HEK293 (cell line): ENCODE measurements around the gene SLC38A8.
A peak's percentile ranks its signal among the peaks of the same experiment; 100 is the strongest.

Source experiments
- CTCF ChIA-PET: fragments of 350-600 bp; formaldehyde crosslinking; extraction: SDS; loops from one replicate; lab custom pipeline; 2021; ENCODE audit warnings: antibody characterized with exemption; lab: Yijun Ruan, JAX
- POLR2A ChIA-PET: fragments of 300-600 bp; formaldehyde crosslinking; extraction: SDS; loops from one replicate; lab custom pipeline; 2020; ENCODE audit warnings: antibody characterized with exemption, inconsistent platforms; lab: Yijun Ruan, JAX
- H3K27ac ChIP-seq: fragments of 200-500 bp; sonication (Bioruptor generic); 2 replicates; pipeline ENCODE4 v1.5.1; 2014; ENCODE audit warnings: low read depth, low read length, control low read depth, inconsistent platforms; ENCODE audit errors: extremely low read depth
- H3K36me3 ChIP-seq, 2 experiments: fragments of 200-500 bp in 1 of 2; sonication (Bioruptor generic) in 1 of 2; 1 replicate in 1 of 2; 2 replicates in 1 of 2; pipeline ENCODE4 v1.5.1; 2014 to 2017; ENCODE audit warnings: inconsistent platforms in 2 of 2, low read length in 2 of 2; ENCODE audit not compliant: control insufficient read depth in 2 of 2, insufficient read depth in 1 of 2
- H3K4me1 ChIP-seq: fragments of 200-500 bp; sonication (Bioruptor generic); 2 replicates; pipeline ENCODE4 v1.5.1; 2014; ENCODE audit warnings: mild to moderate bottlenecking, low read length, inconsistent platforms; ENCODE audit not compliant: control insufficient read depth, insufficient read depth
- H3K4me3 ChIP-seq: 2 replicates; pipeline ENCODE4 v1.5.1; 2011; ENCODE audit warnings: low read depth, mild to moderate bottlenecking, control low read depth, low read length, moderate library complexity
- H3K9me3 ChIP-seq: fragments of 200-500 bp; sonication (Bioruptor generic); 2 replicates; pipeline ENCODE4 v1.5.1; 2014; ENCODE audit warnings: low read depth, low read length, inconsistent platforms; ENCODE audit not compliant: control insufficient read depth, insufficient read depth
- KLF8 ChIP-seq: fragments of 450-650 bp; formaldehyde crosslinking; IDR thresholded peaks from 2 replicates; pipeline ENCODE4 v1.5.1; 2016; ENCODE audit warnings: missing biosample characterization, missing genetic modification characterization
- MEIS1 ChIP-seq: sonication (generic); formaldehyde crosslinking; IDR thresholded peaks from 2 replicates; pipeline ENCODE4 v1.8.1; 2022; ENCODE audit warnings: missing genetic modification reagents, mild to moderate bottlenecking, borderline replicate concordance
- ZNF10 ChIP-seq: fragments of 450-650 bp; formaldehyde crosslinking; IDR thresholded peaks from 2 replicates; pipeline ENCODE4 v1.5.1; 2017; ENCODE audit warnings: missing biosample characterization, missing genetic modification characterization
- ZNF549 ChIP-seq: fragments of 450-650 bp; IDR thresholded peaks from 2 replicates; pipeline ENCODE4 v1.5.1; 2018; ENCODE audit warnings: missing biosample characterization, missing genetic modification characterization, mild to moderate bottlenecking, inconsistent platforms, moderate library complexity
- ZNF623 ChIP-seq: fragments of 450-650 bp; formaldehyde crosslinking; IDR thresholded peaks from 2 replicates; pipeline ENCODE4 v1.5.1; 2016; ENCODE audit warnings: missing biosample characterization, missing genetic modification characterization
- ZNF664 ChIP-seq: fragments of 450-650 bp; formaldehyde crosslinking; IDR thresholded peaks from 2 replicates; pipeline ENCODE4 v1.5.1; 2016; ENCODE audit warnings: missing biosample characterization, missing genetic modification characterization
- ZNF768 ChIP-seq: fragments of 450-650 bp; formaldehyde crosslinking; IDR thresholded peaks from 2 replicates; pipeline ENCODE4 v1.5.1; 2018; ENCODE audit warnings: missing biosample characterization, mild to moderate bottlenecking, missing genetic modification characterization
- TF ChIP-seq, protein P1 (sequence below): fragments of 450-650 bp; formaldehyde crosslinking; conservative IDR thresholded peaks from 2 replicates; pipeline ENCODE4 v1.5.1; 2016; ENCODE audit warnings: low read depth, missing biosample characterization, missing genetic modification characterization
- TF ChIP-seq, protein P2 (sequence below): fragments of 450-650 bp; formaldehyde crosslinking; IDR thresholded peaks from 2 replicates; pipeline ENCODE4 v1.5.1; 2016; ENCODE audit warnings: missing biosample characterization, missing genetic modification characterization
- TF ChIP-seq, protein P3 (sequence below): fragments of 450-650 bp; formaldehyde crosslinking; IDR thresholded peaks from 2 replicates; pipeline ENCODE4 v1.5.1; 2016; ENCODE audit warnings: missing biosample characterization, missing genetic modification characterization
- TF ChIP-seq, protein P4 (sequence below): IDR thresholded peaks from 2 replicates; pipeline ENCODE4 v1.6.1; 2011; ENCODE audit warnings: mild to moderate bottlenecking, low read depth, low read length, borderline replicate concordance
- TF ChIP-seq, protein P5 (sequence below): fragments of 450-650 bp; formaldehyde crosslinking; IDR thresholded peaks from 2 replicates; pipeline ENCODE4 v1.5.1; 2017; ENCODE audit warnings: missing biosample characterization, missing genetic modification characterization

SLC38A8 gene

DNA sequence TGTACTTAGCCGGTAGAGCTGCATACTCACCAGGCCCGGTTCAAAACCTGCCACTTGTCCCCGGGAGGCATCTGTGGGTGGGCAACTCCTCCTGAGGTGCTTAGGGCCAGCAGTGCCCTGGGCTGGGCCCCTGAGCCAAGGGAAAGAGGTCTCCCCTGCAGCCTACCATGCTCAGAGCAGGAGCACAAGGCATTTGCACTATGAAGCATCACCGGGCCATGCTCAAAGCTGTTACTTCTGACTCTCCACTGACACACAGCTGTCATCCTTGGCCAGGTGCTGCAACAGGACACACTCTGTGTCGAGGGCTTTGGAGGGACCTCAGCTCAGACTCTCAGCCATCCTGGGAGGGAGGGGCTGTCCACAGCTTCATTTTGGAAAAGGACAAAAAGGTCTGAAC is 37.2 kb downstream of the SLC38A8 start:
- no peak overlapping the region for H3K27ac ChIP-seq
- H3K4me3 ChIP-seq, result no peak overlapping the region
- no peaks in the 10 kb centered on the region for H3K4me1 ChIP-seq
- H3K9me3 ChIP-seq, result no peaks in the 10 kb centered on the region
- CTCF ChIA-PET, result interaction anchor here (0.7 kb wide), 1 partner anchor 515 kb away, joined by 3 read pairs; no protein-coding TSS in a partner anchor
- POLR2A ChIA-PET, result interaction anchor here (1.7 kb wide), 1 partner anchor 9 kb away, joined by 6 read pairs; no protein-coding TSS in a partner anchor
- H3K36me3 ChIP-seq, result no peaks in the 10 kb centered on the region
- TF ChIP-seq ZNF664 (tag by site-specific recombination) (no peak), KLF8 (tag by site-specific recombination) (no peak), ZNF549 (tag by site-specific recombination) (no peak), ZNF623 (no peak)
- TF ChIP-seq, protein P1, sequence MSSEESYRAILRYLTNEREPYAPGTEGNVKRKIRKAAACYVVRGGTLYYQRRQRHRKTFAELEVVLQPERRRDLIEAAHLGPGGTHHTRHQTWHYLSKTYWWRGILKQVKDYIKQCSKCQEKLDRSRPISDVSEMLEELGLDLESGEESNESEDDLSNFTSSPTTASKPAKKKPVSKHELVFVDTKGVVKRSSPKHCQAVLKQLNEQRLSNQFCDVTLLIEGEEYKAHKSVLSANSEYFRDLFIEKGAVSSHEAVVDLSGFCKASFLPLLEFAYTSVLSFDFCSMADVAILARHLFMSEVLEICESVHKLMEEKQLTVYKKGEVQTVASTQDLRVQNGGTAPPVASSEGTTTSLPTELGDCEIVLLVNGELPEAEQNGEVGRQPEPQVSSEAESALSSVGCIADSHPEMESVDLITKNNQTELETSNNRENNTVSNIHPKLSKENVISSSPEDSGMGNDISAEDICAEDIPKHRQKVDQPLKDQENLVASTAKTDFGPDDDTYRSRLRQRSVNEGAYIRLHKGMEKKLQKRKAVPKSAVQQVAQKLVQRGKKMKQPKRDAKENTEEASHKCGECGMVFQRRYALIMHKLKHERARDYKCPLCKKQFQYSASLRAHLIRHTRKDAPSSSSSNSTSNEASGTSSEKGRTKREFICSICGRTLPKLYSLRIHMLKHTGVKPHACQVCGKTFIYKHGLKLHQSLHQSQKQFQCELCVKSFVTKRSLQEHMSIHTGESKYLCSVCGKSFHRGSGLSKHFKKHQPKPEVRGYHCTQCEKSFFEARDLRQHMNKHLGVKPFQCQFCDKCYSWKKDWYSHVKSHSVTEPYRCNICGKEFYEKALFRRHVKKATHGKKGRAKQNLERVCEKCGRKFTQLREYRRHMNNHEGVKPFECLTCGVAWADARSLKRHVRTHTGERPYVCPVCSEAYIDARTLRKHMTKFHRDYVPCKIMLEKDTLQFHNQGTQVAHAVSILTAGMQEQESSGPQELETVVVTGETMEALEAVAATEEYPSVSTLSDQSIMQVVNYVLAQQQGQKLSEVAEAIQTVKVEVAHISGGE, result no peak
- TF ChIP-seq, protein P2, sequence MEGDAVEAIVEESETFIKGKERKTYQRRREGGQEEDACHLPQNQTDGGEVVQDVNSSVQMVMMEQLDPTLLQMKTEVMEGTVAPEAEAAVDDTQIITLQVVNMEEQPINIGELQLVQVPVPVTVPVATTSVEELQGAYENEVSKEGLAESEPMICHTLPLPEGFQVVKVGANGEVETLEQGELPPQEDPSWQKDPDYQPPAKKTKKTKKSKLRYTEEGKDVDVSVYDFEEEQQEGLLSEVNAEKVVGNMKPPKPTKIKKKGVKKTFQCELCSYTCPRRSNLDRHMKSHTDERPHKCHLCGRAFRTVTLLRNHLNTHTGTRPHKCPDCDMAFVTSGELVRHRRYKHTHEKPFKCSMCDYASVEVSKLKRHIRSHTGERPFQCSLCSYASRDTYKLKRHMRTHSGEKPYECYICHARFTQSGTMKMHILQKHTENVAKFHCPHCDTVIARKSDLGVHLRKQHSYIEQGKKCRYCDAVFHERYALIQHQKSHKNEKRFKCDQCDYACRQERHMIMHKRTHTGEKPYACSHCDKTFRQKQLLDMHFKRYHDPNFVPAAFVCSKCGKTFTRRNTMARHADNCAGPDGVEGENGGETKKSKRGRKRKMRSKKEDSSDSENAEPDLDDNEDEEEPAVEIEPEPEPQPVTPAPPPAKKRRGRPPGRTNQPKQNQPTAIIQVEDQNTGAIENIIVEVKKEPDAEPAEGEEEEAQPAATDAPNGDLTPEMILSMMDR, result no peak
- TF ChIP-seq, protein P3, sequence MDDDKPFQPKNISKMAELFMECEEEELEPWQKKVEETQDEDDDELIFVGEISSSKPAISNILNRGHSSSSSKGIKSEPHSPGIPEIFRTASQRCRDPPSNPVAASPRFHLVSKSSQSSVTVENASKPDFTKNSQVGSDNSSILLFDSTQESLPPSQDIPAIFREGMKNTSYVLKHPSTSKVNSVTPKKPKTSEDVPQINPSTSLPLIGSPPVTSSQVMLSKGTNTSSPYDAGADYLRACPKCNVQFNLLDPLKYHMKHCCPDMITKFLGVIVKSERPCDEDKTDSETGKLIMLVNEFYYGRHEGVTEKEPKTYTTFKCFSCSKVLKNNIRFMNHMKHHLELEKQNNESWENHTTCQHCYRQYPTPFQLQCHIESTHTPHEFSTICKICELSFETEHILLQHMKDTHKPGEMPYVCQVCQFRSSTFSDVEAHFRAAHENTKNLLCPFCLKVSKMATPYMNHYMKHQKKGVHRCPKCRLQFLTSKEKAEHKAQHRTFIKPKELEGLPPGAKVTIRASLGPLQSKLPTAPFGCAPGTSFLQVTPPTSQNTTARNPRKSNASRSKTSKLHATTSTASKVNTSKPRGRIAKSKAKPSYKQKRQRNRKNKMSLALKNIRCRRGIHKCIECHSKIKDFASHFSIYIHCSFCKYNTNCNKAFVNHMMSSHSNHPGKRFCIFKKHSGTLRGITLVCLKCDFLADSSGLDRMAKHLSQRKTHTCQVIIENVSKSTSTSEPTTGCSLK (tag by site-specific recombination), result no peak
- TF ChIP-seq, protein P4, sequence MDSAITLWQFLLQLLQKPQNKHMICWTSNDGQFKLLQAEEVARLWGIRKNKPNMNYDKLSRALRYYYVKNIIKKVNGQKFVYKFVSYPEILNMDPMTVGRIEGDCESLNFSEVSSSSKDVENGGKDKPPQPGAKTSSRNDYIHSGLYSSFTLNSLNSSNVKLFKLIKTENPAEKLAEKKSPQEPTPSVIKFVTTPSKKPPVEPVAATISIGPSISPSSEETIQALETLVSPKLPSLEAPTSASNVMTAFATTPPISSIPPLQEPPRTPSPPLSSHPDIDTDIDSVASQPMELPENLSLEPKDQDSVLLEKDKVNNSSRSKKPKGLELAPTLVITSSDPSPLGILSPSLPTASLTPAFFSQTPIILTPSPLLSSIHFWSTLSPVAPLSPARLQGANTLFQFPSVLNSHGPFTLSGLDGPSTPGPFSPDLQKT, result no peak

DNA sequence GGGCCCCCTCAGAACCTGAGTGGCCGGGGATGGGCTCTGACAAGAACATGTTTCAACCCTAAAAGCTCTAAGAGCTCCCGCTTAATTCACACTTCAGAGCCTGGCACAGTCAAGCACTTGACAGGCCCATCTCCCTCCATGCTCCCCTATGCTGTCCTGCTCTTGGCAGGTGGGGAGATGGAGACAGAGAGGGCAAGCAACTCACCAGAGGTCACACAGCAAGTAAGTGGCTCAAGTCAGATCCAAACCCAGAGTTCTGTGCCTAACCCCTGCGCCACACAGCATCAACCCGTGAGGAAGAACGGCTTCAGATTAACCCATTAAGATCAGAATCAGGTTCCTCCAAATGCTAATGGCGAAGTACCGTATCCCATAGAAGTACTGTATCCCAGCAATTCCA is 38.2 kb downstream of the SLC38A8 start:
- Histone ChIP-seq H3K9me3 (no peaks in the 10 kb centered on the region), H3K36me3 (no peaks in the 10 kb centered on the region), H3K4me3 (no peak overlapping the region), H3K27ac (no peak overlapping the region), H3K4me1 (no peaks in the 10 kb centered on the region)
- CTCF ChIA-PET, result interaction anchor here (1.8 kb wide), 1 partner anchor 58 kb away, joined by 4 read pairs; no protein-coding TSS in a partner anchor
- POLR2A ChIA-PET, result no interaction called here
- TF ChIP-seq, protein P3 (tag by site-specific recombination), result no peak
- TF ChIP-seq ZNF768 (tag by site-specific recombination) (peak; percentile 76; the same call in 1 of the 2 replicates), ZNF664 (tag by site-specific recombination) (no peak), ZNF10 (tag by site-specific recombination) (no peak), MEIS1 (no peak)
- TF ChIP-seq, protein P5, sequence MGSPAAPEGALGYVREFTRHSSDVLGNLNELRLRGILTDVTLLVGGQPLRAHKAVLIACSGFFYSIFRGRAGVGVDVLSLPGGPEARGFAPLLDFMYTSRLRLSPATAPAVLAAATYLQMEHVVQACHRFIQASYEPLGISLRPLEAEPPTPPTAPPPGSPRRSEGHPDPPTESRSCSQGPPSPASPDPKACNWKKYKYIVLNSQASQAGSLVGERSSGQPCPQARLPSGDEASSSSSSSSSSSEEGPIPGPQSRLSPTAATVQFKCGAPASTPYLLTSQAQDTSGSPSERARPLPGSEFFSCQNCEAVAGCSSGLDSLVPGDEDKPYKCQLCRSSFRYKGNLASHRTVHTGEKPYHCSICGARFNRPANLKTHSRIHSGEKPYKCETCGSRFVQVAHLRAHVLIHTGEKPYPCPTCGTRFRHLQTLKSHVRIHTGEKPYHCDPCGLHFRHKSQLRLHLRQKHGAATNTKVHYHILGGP, result no peak
